Prostate gland (tissue), 2 donors: ENCODE measurements around the gene TPD52L1.

Experiments used
- POLR2A ChIP-seq: fragments of 450-650 bp; IDR thresholded peaks from one replicate; pipeline ENCODE4 v1.6.1; 2016; ENCODE audit warnings: antibody characterized with exemption, mild to moderate bottlenecking
- POLR2AphosphoS5 ChIP-seq: sonication (generic); formaldehyde crosslinking; IDR thresholded peaks from one replicate; pipeline ENCODE4 v1.6.1; 2017; ENCODE audit warnings: antibody characterized with exemption
- TF ChIP-seq, protein P1 (sequence below), 4 experiments: fragments of 200-600 bp in 2 of 4; fragments of 450-650 bp in 2 of 4; sonication (generic) in 2 of 4; IDR thresholded peaks; 1 replicate in 3 of 4; 2 replicates in 1 of 4; pipeline ENCODE4 v1.5.1; 2016 to 2019; ENCODE audit warnings: antibody characterized with exemption in 4 of 4, mild to moderate bottlenecking in 2 of 4, moderate library complexity in 2 of 4

DNA sequence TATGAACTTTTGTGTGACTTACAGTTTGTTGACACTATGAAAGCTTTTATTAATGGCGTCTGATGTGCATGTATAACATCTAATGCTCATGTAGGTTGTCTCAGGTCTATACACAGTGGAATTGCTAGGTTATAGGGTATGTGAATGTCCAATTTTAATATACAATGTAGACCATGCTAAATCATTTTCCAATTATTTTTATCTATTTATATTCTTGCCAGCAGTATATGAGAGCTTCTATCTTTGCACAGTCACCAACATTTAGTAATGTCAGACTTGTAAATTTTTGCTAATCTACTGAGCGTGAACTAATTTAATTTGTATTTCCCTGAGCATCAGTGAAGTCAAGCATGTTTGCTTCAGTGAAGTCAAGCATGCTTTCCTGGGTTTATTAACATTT lies 64.4 kb downstream of the TPD52L1 start:
- no peak for TF ChIP-seq POLR2A
- TF ChIP-seq, protein P1, sequence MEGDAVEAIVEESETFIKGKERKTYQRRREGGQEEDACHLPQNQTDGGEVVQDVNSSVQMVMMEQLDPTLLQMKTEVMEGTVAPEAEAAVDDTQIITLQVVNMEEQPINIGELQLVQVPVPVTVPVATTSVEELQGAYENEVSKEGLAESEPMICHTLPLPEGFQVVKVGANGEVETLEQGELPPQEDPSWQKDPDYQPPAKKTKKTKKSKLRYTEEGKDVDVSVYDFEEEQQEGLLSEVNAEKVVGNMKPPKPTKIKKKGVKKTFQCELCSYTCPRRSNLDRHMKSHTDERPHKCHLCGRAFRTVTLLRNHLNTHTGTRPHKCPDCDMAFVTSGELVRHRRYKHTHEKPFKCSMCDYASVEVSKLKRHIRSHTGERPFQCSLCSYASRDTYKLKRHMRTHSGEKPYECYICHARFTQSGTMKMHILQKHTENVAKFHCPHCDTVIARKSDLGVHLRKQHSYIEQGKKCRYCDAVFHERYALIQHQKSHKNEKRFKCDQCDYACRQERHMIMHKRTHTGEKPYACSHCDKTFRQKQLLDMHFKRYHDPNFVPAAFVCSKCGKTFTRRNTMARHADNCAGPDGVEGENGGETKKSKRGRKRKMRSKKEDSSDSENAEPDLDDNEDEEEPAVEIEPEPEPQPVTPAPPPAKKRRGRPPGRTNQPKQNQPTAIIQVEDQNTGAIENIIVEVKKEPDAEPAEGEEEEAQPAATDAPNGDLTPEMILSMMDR (IDR thresholded peaks at IDR 0.05) = no peak
- TF ChIP-seq POLR2AphosphoS5 = no peak
